ENCODE measurements around the gene TMEM203. TPM values are rescaled to one million over a fixed set of nuclear protein-coding genes. Genes with fewer than 3 reads are reported as not detected.

Gene TMEM203
- polyA plus RNA-seq, 1 of the 3 experiments (the other 2 are of a cell fraction): 55.6 TPM

- H3K27me3 ChIP-seq (ENCODE audit: insufficient read depth): no peaks in the 10 kb centered on the region
- H3K36me3 ChIP-seq (replicated peaks in 1 of 2; ENCODE audit: control insufficient read depth in 1 of 2, insufficient read depth in 2 of 2, low read length in 1 of 2): peaks cover 0 to 14% of the 10 kb centered on the region in 2 experiments
- H3F3A ChIP-seq (replicated peaks; ENCODE audit: insufficient read depth): no peaks in the 10 kb centered on the region
- H3K27ac ChIP-seq (ENCODE audit: low read depth in 2 of 2, low read length in 1 of 2): no peak overlapping the region
- H3K4me3 ChIP-seq (ENCODE audit: low read depth in 2 of 2, low read length in 1 of 2): no peak overlapping the region
- TF ChIP-seq, protein P1, sequence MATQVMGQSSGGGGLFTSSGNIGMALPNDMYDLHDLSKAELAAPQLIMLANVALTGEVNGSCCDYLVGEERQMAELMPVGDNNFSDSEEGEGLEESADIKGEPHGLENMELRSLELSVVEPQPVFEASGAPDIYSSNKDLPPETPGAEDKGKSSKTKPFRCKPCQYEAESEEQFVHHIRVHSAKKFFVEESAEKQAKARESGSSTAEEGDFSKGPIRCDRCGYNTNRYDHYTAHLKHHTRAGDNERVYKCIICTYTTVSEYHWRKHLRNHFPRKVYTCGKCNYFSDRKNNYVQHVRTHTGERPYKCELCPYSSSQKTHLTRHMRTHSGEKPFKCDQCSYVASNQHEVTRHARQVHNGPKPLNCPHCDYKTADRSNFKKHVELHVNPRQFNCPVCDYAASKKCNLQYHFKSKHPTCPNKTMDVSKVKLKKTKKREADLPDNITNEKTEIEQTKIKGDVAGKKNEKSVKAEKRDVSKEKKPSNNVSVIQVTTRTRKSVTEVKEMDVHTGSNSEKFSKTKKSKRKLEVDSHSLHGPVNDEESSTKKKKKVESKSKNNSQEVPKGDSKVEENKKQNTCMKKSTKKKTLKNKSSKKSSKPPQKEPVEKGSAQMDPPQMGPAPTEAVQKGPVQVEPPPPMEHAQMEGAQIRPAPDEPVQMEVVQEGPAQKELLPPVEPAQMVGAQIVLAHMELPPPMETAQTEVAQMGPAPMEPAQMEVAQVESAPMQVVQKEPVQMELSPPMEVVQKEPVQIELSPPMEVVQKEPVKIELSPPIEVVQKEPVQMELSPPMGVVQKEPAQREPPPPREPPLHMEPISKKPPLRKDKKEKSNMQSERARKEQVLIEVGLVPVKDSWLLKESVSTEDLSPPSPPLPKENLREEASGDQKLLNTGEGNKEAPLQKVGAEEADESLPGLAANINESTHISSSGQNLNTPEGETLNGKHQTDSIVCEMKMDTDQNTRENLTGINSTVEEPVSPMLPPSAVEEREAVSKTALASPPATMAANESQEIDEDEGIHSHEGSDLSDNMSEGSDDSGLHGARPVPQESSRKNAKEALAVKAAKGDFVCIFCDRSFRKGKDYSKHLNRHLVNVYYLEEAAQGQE (IDR thresholded peaks at IDR 0.05; ENCODE audit: low read depth, low read length): no peak
- TF ChIP-seq JUND (IDR thresholded peaks at IDR 0.05) (no peak), EP300 (IDR thresholded peaks at IDR 0.05; ENCODE audit: borderline replicate concordance in 1 of 2, low read depth in 1 of 2, low read length in 1 of 2) (no peak), FOXJ3 (CRISPR knock-in tag; IDR thresholded peaks at IDR 0.05) (no peak), SIN3A (IDR thresholded peaks at IDR 0.05; ENCODE audit: borderline replicate concordance, low read depth, low read length) (no peak), GABPA (IDR thresholded peaks at IDR 0.05; ENCODE audit: low read depth) (no peak), NRF1 (IDR thresholded peaks at IDR 0.05; ENCODE audit: low read depth, low read length) (no peak), SMC3 (IDR thresholded peaks at IDR 0.05; ENCODE audit: low read depth, low read length) (no peak)
- TF ChIP-seq, protein P2, sequence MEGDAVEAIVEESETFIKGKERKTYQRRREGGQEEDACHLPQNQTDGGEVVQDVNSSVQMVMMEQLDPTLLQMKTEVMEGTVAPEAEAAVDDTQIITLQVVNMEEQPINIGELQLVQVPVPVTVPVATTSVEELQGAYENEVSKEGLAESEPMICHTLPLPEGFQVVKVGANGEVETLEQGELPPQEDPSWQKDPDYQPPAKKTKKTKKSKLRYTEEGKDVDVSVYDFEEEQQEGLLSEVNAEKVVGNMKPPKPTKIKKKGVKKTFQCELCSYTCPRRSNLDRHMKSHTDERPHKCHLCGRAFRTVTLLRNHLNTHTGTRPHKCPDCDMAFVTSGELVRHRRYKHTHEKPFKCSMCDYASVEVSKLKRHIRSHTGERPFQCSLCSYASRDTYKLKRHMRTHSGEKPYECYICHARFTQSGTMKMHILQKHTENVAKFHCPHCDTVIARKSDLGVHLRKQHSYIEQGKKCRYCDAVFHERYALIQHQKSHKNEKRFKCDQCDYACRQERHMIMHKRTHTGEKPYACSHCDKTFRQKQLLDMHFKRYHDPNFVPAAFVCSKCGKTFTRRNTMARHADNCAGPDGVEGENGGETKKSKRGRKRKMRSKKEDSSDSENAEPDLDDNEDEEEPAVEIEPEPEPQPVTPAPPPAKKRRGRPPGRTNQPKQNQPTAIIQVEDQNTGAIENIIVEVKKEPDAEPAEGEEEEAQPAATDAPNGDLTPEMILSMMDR (IDR thresholded peaks at IDR 0.05): no peak
- H4K20me1 ChIP-seq (ENCODE audit: insufficient read depth): no peaks in the 10 kb centered on the region
- no peaks in the 10 kb centered on the region for H3K9me3 ChIP-seq
- no peak for DNase-seq
- ChIA-PET POLR2A (interaction anchor here (1.7 kb wide), 1 partner anchor 9 kb away, joined by 3 read pairs; no protein-coding TSS in a partner anchor), CTCF (interaction anchor here (0.6 to 1.5 kb wide), 4 partner anchors 9 to 20 kb away, joined by 3 to 7 read pairs (median 3); partner anchors contain the start of gene RNF224)
- no peak overlapping the region for H3K4me2 ChIP-seq
- H2AFZ ChIP-seq (ENCODE audit: low read depth): no peak overlapping the region
- no peaks in the 10 kb centered on the region for H3K9me2 ChIP-seq
- H3K79me2 ChIP-seq (ENCODE audit: insufficient read depth): no peaks in the 10 kb centered on the region
- H3K4me1 ChIP-seq (ENCODE audit: control insufficient read depth in 1 of 2, insufficient read depth in 2 of 2, low read depth in 1 of 2, low read length in 1 of 2): peaks cover 0 to 5% of the 10 kb centered on the region in 2 experiments; a peak in 1 of 4 replicates
- WGBS (ENCODE audit: low lambda C conversion rate): 95% methylated on average over 16 of the region's 30 CpGs
- no peak overlapping the region for H3K9ac ChIP-seq
Observed at GRCh38 chr9:137216188-137216965, 10.9 kb upstream of the TMEM203 start.
